Stimulated activated CD4-positive, alpha-beta T cell treated with anti-CD3 and anti-CD28 coated beads, Interleukin-1b, Interleukin-23, amount 100 ng/mL, for 24 hours (primary cell): Measurements from ENCODE around the gene DLEC1.

Source experiments
- DNase-seq, 4 experiments: peaks; one replicate each; pipeline ENCODE4 v3.0.0-alpha.2; 2020; ENCODE audit warnings: low read depth in 4 of 4, low spot score in 1 of 4

Gene DLEC1

GRCh38 chr3:38107911-38108648 is 69.1 kb downstream of the DLEC1 start:
- DNase-seq, result no peak

GRCh38 chr3:38108649-38109579 is 69.9 kb downstream of the DLEC1 start:
- DNase-seq, result no peak

- DNase-seq, result no peak
Measured at GRCh38 chr3:38109580-38110313, 70.7 kb downstream of the DLEC1 start.

- DNase-seq, result no peak
Measured at GRCh38 chr3:38110314-38111050, 71.5 kb downstream of the DLEC1 start.

DNA sequence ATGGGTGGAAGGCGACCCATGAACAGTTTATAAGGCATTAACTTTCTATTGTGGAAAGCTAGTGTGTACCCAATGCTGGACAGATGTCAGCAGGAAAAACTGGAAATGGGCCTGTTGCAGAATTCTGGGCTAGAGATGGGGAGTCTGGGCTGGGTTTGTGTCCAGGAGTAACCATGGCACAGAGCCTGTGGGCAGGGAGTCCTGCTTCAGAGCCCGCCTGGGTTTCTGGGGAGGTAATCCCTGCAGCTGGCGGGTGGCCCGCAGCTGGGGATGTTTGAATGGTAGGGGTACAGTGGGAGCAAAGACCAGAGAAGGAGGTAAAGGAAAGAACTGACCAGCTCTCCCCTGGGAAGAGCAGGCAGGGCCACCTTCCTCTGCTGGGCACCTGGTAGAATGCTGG is 72.2 kb downstream of the DLEC1 start:
- no peak for DNase-seq

GRCh38 chr3:38111696-38112377 is 72.8 kb downstream of the DLEC1 start:
- DNase-seq, result no peak

DNA sequence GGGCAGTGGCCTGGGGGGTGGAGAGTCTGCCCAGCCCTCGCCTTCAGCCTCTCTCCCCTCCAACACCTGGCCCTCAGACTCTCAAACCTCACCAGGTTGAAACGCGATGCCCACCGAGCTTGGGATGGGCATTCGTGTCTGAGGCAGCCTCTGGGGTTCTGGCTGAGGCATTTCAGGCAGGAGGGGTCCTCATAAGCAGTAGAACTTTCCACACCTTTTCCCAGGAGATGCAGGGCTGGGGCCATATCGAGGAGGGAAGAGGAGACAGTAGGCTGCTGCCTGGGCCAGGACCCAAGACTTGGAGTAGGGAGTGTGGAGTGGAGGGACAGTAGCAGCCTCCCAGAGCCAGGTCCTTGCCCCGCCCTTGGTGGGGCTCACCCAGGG is 73.4 kb downstream of the DLEC1 start:
- no peak for DNase-seq

DNA sequence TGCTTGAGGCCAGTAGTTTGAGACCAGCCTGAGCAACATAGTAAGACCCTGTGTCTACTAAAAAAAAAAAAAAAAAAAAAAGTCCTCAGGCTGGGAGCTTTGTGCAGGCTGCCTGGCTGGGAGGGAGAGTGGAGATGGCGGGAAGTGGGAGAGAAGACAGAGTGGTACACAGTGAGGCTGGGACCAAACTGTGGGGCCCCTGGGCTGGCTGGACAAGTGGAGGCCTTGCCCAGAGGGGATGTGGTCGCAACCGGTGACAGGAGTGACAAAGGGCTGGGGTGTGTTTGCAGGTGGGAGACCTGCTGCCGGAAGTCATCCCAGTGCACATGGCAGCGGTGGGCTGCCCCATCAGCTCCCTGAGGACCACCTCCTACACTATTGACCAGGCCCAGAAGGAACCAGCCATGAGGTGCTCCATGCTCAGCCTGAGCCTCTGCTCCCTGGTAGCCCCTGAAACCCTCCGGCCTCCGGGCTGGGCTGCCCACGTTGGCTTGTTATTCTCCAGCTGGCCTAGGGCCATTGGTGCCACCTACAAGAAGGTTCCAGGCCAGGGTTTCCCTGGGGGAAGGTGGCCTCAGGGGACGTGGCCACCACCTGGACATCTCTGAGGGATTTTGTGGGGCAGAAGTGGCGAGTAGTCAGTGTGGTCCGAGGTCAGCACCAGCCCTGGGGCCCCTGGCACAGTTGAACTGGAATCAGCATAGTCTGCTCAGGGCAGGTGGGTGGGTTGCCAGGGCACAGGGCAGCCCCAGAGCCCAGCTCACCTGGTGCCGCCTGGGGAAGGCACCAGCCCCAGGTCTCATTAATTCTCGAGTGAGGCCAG is 75.3 kb downstream of the DLEC1 start:
- DNase-seq, result no peak

GRCh38 chr3:38114875-38115644 is 76.1 kb downstream of the DLEC1 start:
- DNase-seq, result no peak

DNA sequence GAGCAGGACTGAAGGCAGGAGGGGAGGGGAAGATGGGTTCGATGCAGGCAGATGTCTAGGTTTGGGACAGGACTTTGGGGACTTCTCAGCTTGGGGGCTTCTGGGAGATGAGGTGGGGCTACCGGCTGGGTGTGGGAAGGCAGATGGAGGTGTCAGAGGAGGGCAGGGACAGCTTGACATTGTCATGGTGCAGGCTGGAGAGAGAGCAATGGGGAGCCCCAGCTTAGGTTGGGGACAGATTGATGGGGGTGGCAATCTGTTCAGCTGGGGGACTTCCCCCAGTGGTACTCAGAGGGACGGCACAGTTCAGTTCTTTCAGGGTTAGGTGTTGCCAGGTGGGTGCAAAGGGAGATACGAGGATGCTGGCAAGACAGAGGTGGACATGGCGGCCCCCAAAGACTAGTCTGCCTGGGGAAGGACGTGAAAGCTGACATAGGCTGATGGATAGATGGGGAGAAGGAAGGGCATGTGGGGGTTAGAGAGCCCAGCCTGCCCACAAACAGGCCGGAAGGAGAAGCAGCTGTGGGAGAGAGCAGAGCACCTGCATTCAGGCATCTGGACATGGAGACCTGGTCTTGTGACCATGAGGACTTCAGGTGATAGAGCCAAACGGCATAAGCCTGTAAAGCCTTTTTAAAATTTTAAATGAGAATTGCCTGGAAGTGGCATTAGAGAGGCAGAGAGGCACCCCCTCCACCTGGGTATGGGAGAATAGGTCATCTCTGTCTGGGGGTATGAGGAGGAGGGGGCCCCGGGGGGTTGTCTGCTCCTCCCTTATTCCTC is 76.8 kb downstream of the DLEC1 start:
- no peak for DNase-seq

GRCh38 chr3:38116471-38117162 is 77.6 kb downstream of the DLEC1 start:
- DNase-seq, result no peak

DNA sequence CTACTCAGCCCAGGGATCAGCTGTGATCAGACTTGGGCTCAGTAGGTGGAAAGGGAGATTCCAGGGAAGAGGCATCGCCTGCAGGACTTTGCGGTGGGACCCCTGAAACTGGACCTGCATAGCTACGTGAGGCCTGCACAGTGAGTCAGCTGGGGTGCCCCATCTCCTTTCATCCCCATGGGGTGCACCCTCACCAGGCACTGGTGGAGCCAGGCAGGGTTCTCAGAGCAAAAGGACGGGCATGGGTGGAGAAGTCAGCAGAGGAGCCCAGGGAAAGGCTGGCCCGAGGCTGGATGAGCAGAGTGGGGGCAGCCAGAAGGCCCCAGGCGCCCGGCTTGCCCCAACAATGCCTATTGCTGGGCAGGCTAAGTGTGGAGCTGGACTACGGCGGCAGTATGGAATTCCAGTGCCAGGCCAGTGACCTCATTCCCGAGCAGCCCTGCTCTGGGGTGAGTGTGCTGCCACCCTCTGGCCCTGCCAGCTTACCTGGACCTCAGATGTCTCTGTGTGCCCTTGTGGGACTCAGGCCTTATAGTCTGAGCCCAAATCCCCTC is 78.2 kb downstream of the DLEC1 start:
- no peak for DNase-seq

GRCh38 chr3:38117748-38118420 is 78.9 kb downstream of the DLEC1 start:
- peak in 2 of 4 experiments; percentile 56 to 65 for DNase-seq

DNA sequence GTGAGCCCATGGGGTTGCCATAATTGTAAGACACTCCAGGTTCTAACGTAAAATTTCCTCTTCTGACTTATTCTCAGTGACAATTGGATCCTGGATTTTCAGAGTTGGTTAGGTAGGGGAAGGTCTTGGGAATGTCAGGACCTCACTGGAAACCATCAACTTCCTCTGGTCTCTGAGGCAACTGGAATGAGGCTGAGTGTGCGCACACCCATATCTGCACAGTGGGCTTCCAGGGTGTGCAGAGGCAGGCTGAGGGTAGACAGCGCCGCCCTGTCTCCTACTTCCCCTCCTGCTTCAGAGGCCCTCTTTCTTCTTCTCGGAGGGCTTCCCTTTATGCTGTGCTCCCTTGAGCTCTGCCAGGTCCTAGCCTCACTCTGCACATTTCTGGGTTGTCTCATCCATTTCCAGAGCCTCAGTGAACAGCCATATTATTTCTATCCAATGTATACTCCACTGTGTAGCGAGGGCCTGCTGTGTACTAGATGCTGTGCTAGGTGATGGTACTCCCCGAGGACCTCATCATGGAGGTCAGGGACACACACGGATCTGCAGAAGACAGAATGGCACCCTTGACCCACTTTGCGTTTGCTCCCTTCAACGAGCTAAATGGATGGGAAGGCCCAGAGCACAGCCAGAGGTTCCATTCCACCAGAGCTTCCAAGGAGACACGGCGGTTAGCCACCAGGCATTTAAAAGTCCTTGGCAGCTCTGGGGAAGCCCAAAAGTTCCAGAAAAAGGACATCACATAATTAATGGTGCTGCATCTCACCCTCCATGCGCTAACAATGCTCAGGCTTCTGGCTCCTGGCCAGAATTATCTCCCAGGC is 79.6 kb downstream of the DLEC1 start:
- DNase-seq, result no peak

- DNase-seq, result no peak
Measured at GRCh38 chr3:38119248-38119544, 80.2 kb downstream of the DLEC1 start.
